Measurements from ENCODE around the gene OSBPL1A.

- no peak for TF ChIP-seq POLR2A (IDR thresholded peaks at IDR 0.05)
- no peak for TF ChIP-seq CTCF (IDR thresholded peaks at IDR 0.05)
- TF ChIP-seq POLR2AphosphoS5 (IDR thresholded peaks at IDR 0.05), result no peak
These were observed 149.3 kb downstream of the OSBPL1A start for GRCh38 chr18:24248359-24248758.
